Activated CD8-positive, alpha-beta memory T cell treated with anti-CD3 and anti-CD28 coated beads, Interleukin-2, amount 50 U/mL, for 1 hour (primary cell): ENCODE data around the gene PIAS3.
A peak's percentile ranks its signal among the peaks of the same experiment; 100 is the strongest.
"Not testable (repeated sequence)": the region's sequence is repeated elsewhere in the genome, so short reads cannot be mapped to it uniquely, and the experiment has no call there.

Source experiments
- DNase-seq: peaks from one replicate; pipeline ENCODE4 v3.0.0-alpha.2; 2020; ENCODE audit errors: extremely low read depth

Gene PIAS3

GRCh38 chr1:145874646-145875045 is 15.8 kb upstream of the PIAS3 start:
- DNase-seq = no peak

GRCh38 chr1:145871994-145872924 is 13.4 kb upstream of the PIAS3 start:
- DNase-seq = no peak

- DNase-seq = no peak
Observed at GRCh38 chr1:145868232-145868631, 9.4 kb upstream of the PIAS3 start.

- DNase-seq = no peak
Observed at GRCh38 chr1:145863282-145864018, 4.6 kb upstream of the PIAS3 start.

GRCh38 chr1:145859491-145860023 is 676 bp upstream of the PIAS3 start:
- no peak for DNase-seq

- DNase-seq = no peak
Observed at GRCh38 chr1:145858238-145858900, 512 bp downstream of the PIAS3 start.

GRCh38 chr1:145857170-145857569 is 1.7 kb downstream of the PIAS3 start:
- no peak for DNase-seq

- no peak for DNase-seq
Observed at GRCh38 chr1:145855426-145855948, 3.4 kb downstream of the PIAS3 start.

- DNase-seq = no peak
Observed at GRCh38 chr1:145849356-145850160, 9.3 kb downstream of the PIAS3 start.

- no peak for DNase-seq
Observed at GRCh38 chr1:145847827-145848226, 11.1 kb downstream of the PIAS3 start.

GRCh38 chr1:145846201-145846612 is 12.7 kb downstream of the PIAS3 start:
- DNase-seq = no peak

GRCh38 chr1:145845514-145846161 is 13.2 kb downstream of the PIAS3 start, which contains the start of gene NUDT17:
TSS of gene NUDT17 (plus strand) at chr1:145845630. CDS start at chr1:145845641, 11 bp downstream.
- peak; percentile 41 for DNase-seq

- DNase-seq = no peak
Observed at GRCh38 chr1:145845144-145845513, 13.8 kb downstream of the PIAS3 start.

- no peak for DNase-seq
Observed at GRCh38 chr1:145843031-145843430, 15.8 kb downstream of the PIAS3 start.

- DNase-seq = no peak
Observed at GRCh38 chr1:145837656-145838055, 21.2 kb downstream of the PIAS3 start.

- DNase-seq = not testable (repeated sequence)
Observed at GRCh38 chr1:145830810-145831209, 28.1 kb downstream of the PIAS3 start.

GRCh38 chr1:145828367-145829026 is 30.4 kb downstream of the PIAS3 start:
- DNase-seq = no peak

- DNase-seq = no peak
Observed at GRCh38 chr1:145827966-145828365, 30.9 kb downstream of the PIAS3 start.

- no peak for DNase-seq
Observed at GRCh38 chr1:145826030-145826429, 32.9 kb downstream of the PIAS3 start.

- no peak for DNase-seq
Observed at GRCh38 chr1:145824499-145824842, 34.4 kb downstream of the PIAS3 start.
